RCC 7860 (cell line): ENCODE results near the gene CWC22.
"Not testable (repeated sequence)": the region's sequence is repeated elsewhere in the genome, so short reads cannot be mapped to it uniquely, and the experiment has no call there.

ENCODE experiments used
- DNase-seq: peaks from one replicate; pipeline ENCODE4 v3.0.0-alpha.2; 2015; ENCODE audit warnings: low spot score
- FAIRE-seq: peaks from 2 replicates; lab custom pipeline; 2012; peaks lifted over from hg19 to GRCh38; lab: Jason Lieb, UNC

Gene CWC22

GRCh38 chr2:180003559-180003958 lies 3.5 kb downstream of the CWC22 start:
- FAIRE-seq: peak; percentile 37

GRCh38 chr2:180003073-180003472 lies 4.0 kb downstream of the CWC22 start:
- no peak for DNase-seq
- no peak for FAIRE-seq

More at GRCh38 chr2:180003559-180003958, 3.5 kb downstream of the CWC22 start:
- DNase-seq: peak; percentile 17

DNA sequence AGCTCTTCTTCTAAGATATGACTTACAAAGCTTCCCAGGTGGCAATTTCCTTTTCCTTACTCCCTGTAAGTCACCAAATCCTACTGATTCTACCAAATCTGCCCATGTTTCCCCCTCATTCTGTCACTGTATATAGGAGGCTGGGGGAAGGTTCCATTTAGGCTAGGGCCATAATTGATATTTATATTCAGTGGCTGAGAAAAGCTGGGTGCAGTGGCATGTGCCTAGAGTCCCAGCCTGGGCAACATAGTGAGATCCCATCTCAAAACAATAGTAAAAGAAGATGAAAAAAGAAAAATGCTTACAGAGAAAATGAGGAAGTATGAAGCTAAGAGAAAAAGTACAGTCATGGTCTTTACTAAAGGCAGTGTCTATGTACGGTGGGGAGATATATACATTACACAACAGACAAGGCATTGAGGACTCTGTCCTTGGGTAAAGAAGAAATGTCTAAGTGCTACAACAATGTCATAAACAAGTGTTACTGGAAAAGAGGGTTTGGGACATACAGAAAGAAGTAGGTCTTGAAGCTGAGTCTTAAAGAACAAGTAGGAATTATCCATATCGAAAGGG lies 4.8 kb downstream of the CWC22 start:
- DNase-seq: no peak
- no peak for FAIRE-seq

GRCh38 chr2:180001726-180002125 lies 5.4 kb downstream of the CWC22 start:
- no peak for FAIRE-seq
- DNase-seq: no peak

GRCh38 chr2:180000434-180000833 lies 6.7 kb downstream of the CWC22 start:
- DNase-seq: no peak
- no peak for FAIRE-seq

- DNase-seq (no peak), FAIRE-seq (no peak)
Measured at GRCh38 chr2:179999000-179999399, 8.1 kb downstream of the CWC22 start.

- FAIRE-seq (no peak), DNase-seq (no peak)
Measured at GRCh38 chr2:179995741-179996515, 11.2 kb downstream of the CWC22 start.

DNA sequence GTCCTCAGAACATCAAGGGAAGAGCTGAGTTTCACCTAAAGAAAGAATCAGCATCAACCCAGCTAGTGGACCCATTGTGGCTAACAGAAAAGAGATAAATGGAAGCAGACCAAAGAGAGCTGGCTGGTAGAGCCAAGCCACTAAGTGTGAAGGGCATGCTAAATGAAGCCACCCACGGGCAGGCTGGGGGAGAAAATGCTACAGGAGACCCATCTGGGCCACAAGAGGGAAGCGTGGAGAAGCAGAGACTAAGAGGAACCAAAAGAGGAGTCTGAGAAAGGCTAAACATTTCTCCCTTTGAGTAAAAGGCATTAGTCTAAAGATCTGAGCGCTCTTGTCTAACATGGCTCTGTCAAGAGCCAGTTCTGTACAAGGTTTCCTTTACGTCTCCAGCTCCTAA lies 15.8 kb downstream of the CWC22 start:
- DNase-seq (no peak), FAIRE-seq (no peak)

DNA sequence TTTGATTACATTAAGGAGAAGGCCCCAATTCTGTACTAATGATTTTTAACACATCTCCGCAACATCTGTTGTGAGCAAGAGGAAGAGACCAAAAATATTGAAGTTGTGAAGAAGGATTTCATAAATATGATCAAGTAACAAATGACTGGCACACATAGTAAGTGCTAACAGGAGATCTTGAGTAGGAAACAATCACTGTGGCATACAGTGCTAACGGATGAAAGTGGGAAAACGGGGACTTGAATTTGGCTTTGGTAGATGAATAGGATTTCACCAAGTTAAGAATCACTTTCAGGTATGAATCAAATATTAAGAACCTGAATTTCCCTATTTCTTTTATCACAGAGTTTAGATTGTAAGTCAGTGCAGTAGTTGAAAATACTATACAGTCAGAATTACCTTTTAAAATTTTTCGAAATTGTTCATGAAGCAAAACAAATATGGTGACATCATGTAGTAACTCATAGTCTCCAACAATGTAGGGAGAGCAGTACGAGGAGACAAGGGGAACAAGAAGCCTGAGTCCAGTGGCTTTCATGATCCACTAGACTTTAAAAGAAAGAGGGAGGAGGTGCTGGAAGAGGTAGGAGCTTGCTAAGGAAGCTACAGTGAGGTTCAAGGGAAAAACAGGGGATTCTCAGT lies 16.3 kb downstream of the CWC22 start:
- DNase-seq: no peak
- no peak for FAIRE-seq

GRCh38 chr2:179987916-179988315 lies 19.2 kb downstream of the CWC22 start:
- FAIRE-seq (no peak), DNase-seq (no peak)

DNA sequence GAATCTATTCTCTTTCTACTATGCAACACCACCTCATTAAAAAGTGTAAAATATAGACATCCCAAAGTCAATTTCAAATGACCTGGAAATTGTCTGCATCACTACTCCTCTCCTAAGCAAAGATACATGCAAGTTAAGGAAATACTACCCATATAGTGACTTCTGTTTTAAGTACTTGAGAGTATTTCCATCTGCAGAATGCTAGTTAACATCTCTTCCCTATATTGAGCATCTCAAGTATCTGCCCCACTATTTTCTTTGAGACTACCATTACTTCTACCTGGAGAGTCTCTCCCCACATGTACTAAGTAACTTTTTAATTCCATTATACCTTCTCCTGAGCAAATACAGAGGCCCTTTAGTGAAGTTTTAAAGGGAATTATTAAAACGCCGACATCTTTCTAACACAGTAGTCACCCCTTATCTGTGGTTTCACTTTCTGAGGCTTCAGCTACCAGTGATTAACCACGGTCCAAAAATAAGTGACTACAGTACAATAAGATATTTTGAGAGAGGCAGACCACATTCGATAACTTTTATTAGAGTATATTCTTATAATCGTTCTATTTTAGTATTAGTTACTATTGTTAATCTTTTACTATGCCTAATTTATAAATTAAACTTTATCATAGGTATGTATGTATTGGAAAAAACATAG lies 21.8 kb downstream of the CWC22 start:
- FAIRE-seq (no peak), DNase-seq (no peak)

- DNase-seq (no peak), FAIRE-seq (no peak)
Measured at GRCh38 chr2:179983250-179983932, 23.7 kb downstream of the CWC22 start.

- DNase-seq (no peak), FAIRE-seq (no peak)
Measured at GRCh38 chr2:179981085-179981484, 26.0 kb downstream of the CWC22 start.

- no peak for FAIRE-seq
- DNase-seq: no peak
Measured at GRCh38 chr2:179974761-179975160, 32.3 kb downstream of the CWC22 start.

- no peak for DNase-seq
- no peak for FAIRE-seq
Measured at GRCh38 chr2:179966778-179967394, 40.2 kb downstream of the CWC22 start.

DNA sequence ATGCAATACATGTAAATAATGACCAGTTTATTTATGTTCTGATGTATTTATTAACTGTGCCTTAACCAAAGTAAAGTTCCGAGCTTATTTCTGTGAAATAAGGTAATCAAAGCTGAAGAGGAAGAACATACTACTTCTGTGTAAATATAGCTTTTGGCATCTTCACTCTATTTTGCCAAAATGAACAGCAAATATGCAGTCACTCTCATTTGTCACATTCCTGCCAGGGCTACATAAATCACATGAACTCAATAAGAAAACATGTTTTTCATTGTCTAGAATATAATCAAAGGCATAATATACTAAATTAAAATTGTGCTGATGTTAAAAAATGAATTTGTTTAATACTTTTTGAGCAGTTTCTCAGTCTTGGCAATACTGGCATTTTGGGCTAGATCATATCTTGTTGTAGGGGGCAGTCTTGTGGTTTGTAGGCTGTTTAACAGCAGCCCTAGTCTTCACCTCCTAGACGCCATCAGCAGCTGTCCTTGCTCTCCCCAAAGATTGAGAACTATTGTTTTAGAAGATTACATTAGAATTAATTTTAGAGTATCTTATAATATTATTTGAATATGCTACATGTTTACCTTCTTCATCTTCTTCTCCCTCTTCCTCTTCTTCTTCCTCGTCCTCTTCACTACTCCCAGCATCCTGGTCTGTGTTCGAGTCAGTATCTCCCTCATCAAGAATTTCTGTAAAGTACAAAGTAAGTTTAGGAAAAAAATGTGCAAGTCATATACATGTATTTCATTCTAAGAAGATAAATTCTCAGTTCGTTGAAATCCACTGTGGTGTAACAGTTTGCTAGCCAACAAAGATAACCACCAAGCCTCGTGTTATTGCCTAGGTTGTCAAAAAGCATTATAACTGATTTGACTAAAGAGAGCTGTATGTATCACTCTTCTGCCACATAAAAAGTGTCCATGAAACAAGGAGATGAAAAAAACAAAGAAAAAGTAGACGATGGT lies 41.5 kb downstream of the CWC22 start:
- DNase-seq: no peak
- no peak for FAIRE-seq

DNA sequence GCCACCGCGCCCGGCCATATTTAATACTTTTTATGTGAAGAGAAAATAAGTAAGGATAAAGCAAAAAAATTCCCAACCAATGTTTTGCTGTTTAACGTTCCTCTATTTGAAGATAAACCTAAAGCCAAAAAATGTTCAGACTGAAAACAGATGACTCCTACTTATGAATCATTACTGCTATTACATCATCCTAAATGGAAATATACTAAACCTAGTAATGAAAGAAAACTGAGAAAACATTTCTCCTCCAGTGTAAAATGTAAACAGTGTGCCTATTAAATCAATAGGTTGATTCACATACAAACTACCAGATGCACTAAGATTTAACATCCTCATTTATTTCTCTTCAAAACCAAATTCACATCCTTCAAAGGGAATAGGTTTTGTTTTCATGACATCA lies 43.5 kb downstream of the CWC22 start:
- DNase-seq: no peak
- no peak for FAIRE-seq

- not testable (repeated sequence) for DNase-seq, FAIRE-seq
Measured at GRCh38 chr2:179958251-179958650, 48.8 kb downstream of the CWC22 start.

DNA sequence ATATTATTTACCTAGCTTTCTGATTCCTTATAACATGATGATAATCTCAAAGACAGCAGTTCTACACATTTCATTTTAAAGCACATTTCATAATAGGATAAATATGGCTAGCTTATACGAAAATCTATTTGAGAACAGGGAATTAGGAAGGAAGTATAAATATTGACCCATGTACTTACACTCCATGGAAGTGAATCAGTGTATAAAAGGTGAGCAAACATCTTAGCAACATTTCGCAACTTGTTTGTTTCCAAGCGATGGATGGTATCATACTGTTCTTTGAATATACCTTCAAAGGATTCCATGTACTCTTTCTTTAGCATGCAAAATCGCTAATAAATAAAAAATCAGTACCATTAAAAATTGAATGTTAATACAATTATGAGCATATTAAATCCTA lies 53.1 kb downstream of the CWC22 start:
- FAIRE-seq (no peak), DNase-seq (no peak)
